T-helper 1 cell treated with Interleukin-12 subunit alpha and Interleukin-12 subunit beta and Interleukin-4 antibody, amounts not matched to agents 30 μg/mL and 1 μg/mL, for 36 hours (primary cell): Measurements from ENCODE around the gene MLLT3.
"Not testable (repeated sequence)": the region's sequence is repeated elsewhere in the genome, so short reads cannot be mapped to it uniquely, and the experiment has no call there.

Source experiments
- H3K27ac Mint-ChIP-seq: one replicate; pipeline ENCODE4 v1.8.0; 2021; ENCODE audit warnings: mild to moderate bottlenecking, mixed read lengths
- H3K27me3 Mint-ChIP-seq: one replicate; pipeline ENCODE4 v1.8.0; 2021; ENCODE audit warnings: low read depth, mixed read lengths
- H3K36me3 Mint-ChIP-seq: one replicate; pipeline ENCODE4 v1.8.0; 2021; ENCODE audit warnings: low read depth, mixed read lengths
- H3K4me1 Mint-ChIP-seq: one replicate; pipeline ENCODE4 v1.8.0; 2021; ENCODE audit warnings: low read depth, mixed read lengths
- H3K4me3 Mint-ChIP-seq: one replicate; pipeline ENCODE4 v1.8.0; 2021; ENCODE audit warnings: mild to moderate bottlenecking, moderate library complexity, mixed read lengths
- H3K9me3 Mint-ChIP-seq: one replicate; pipeline ENCODE4 v1.8.0; 2021; ENCODE audit warnings: mixed read lengths

MLLT3 gene

GRCh38 chr9:20622330-20623020, at the start of gene MLLT3:
Gene MLLT3 (minus strand): TSS chr9:20622499.
- peaks cover 3% of the 10 kb centered on the region for H3K27me3 Mint-ChIP-seq
- peaks cover 44% of the 10 kb centered on the region for H3K4me1 Mint-ChIP-seq
- H3K36me3 Mint-ChIP-seq: peaks cover 17% of the 10 kb centered on the region
- no peaks in the 10 kb centered on the region for H3K9me3 Mint-ChIP-seq
- peak within 1 kb of the TSS; percentile 93 for H3K4me3 Mint-ChIP-seq
- peak within 1 kb of the TSS; percentile 95 for H3K27ac Mint-ChIP-seq

- Mint-ChIP-seq H3K4me3 (no peak overlapping the region), H3K4me1 (no peaks in the 10 kb centered on the region), H3K27ac (no peak overlapping the region), H3K9me3 (no peaks in the 10 kb centered on the region), H3K27me3 (peaks cover under 1% of the 10 kb centered on the region), H3K36me3 (peaks cover 2% of the 10 kb centered on the region)
Measured at GRCh38 chr9:20671635-20672034, 49.3 kb upstream of the MLLT3 start.

GRCh38 chr9:20670395-20670794, 48.1 kb upstream of the MLLT3 start:
- no peak overlapping the region for H3K4me3 Mint-ChIP-seq
- H3K4me1 Mint-ChIP-seq: no peaks in the 10 kb centered on the region
- peaks cover 5% of the 10 kb centered on the region for H3K27me3 Mint-ChIP-seq
- no peak overlapping the region for H3K27ac Mint-ChIP-seq
- no peaks in the 10 kb centered on the region for H3K9me3 Mint-ChIP-seq
- peaks cover 2% of the 10 kb centered on the region for H3K36me3 Mint-ChIP-seq

- Mint-ChIP-seq H3K9me3 (no peaks in the 10 kb centered on the region), H3K4me3 (no peak overlapping the region), H3K27me3 (peaks cover 5% of the 10 kb centered on the region), H3K36me3 (no peaks in the 10 kb centered on the region), H3K27ac (no peak overlapping the region), H3K4me1 (no peaks in the 10 kb centered on the region)
Measured at GRCh38 chr9:20664501-20664900, 42.2 kb upstream of the MLLT3 start.

- H3K27ac Mint-ChIP-seq: no peak overlapping the region
- H3K4me3 Mint-ChIP-seq: no peak overlapping the region
- H3K9me3 Mint-ChIP-seq: no peaks in the 10 kb centered on the region
- H3K27me3 Mint-ChIP-seq: peaks cover 5% of the 10 kb centered on the region
- no peaks in the 10 kb centered on the region for H3K4me1 Mint-ChIP-seq
- no peaks in the 10 kb centered on the region for H3K36me3 Mint-ChIP-seq
Measured at GRCh38 chr9:20663133-20663532, 40.8 kb upstream of the MLLT3 start.

DNA sequence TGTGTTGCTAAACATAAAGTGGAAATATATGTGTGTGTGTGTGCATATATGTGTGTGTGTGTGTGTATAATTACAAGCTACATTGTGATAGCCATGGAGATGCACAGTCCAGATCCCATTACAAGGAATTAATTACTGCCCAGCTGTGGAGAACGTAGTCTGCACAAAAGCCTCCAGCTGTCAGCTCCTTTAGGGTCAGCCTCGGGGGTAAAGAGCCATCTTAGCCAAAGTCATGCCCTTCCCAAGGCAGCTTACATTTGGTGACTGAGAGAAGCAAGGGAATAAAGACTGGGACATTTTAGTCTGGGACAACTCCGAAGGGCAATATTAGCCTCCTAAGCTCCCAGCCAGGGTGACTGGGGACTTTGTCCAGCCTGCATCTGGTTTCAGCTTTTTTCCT, 39.9 kb upstream of the MLLT3 start:
- Mint-ChIP-seq H3K4me3 (no peak overlapping the region), H3K27ac (no peak overlapping the region), H3K27me3 (peaks cover 5% of the 10 kb centered on the region), H3K4me1 (no peaks in the 10 kb centered on the region), H3K36me3 (no peaks in the 10 kb centered on the region), H3K9me3 (no peaks in the 10 kb centered on the region)

DNA sequence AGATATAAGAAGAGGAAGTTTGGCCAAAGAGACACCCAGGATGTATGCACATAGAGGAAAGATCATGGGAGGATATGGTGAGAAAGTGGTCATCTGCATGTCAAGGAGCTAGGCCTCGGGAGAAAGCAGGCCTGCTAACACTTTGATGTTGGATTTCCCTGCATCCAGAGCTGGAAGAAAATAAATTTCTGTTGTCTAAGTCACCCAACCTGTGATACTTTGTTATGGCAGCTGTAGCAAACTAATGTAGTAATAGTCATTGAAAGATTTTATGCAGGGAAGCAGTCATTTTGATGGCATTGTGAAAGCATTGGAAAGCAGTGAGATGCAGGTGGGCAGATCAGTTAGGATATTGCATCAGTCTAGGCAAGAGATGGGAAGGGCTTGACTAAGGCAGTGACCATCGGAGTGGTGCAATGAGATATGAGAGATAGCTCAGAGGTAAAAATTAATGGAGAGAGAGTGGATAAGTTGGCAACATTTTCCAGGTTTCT, 37.2 kb upstream of the MLLT3 start:
- Mint-ChIP-seq H3K4me1 (no peaks in the 10 kb centered on the region), H3K4me3 (no peak overlapping the region), H3K9me3 (no peaks in the 10 kb centered on the region), H3K36me3 (no peaks in the 10 kb centered on the region), H3K27me3 (peaks cover 4% of the 10 kb centered on the region), H3K27ac (no peak overlapping the region)

GRCh38 chr9:20658677-20659473, 36.6 kb upstream of the MLLT3 start:
- Mint-ChIP-seq H3K27ac (peak overlapping the region; percentile 75), H3K9me3 (no peaks in the 10 kb centered on the region), H3K4me1 (no peaks in the 10 kb centered on the region), H3K27me3 (peaks cover 8% of the 10 kb centered on the region), H3K36me3 (no peaks in the 10 kb centered on the region), H3K4me3 (peak overlapping the region; percentile 84)

GRCh38 chr9:20658246-20658667, 36.0 kb upstream of the MLLT3 start:
- H3K27me3 Mint-ChIP-seq, H3K36me3 Mint-ChIP-seq, H3K4me1 Mint-ChIP-seq, H3K9me3 Mint-ChIP-seq: not testable (repeated sequence)
- H3K4me3 Mint-ChIP-seq: peak overlapping the region; percentile 84
- H3K27ac Mint-ChIP-seq: peak overlapping the region; percentile 75

DNA sequence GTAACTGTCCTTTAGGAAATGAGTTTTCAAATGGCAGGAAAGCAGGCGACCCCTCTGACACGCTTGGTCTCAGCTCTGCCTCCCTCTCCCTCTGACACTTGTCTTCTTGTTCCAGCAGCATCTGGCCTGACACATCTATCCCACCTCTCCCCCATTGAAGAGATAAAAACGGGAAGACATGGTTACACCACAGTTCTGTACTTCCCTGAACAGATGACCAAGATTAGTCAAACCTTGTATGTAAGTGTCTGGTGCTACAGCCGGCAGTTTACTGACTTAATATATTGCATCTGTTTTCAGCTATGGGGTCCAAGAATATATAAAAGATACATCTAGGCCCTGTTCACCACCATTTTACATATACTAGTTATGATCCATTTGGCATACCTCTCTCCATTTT, 29.6 kb upstream of the MLLT3 start:
- Mint-ChIP-seq H3K27me3 (peaks cover 29% of the 10 kb centered on the region), H3K27ac (no peak overlapping the region), H3K36me3 (no peaks in the 10 kb centered on the region), H3K9me3 (no peaks in the 10 kb centered on the region), H3K4me3 (no peak overlapping the region), H3K4me1 (no peaks in the 10 kb centered on the region)

- Mint-ChIP-seq H3K27me3 (peaks cover 35% of the 10 kb centered on the region), H3K36me3 (no peaks in the 10 kb centered on the region), H3K4me3 (no peak overlapping the region), H3K27ac (no peak overlapping the region), H3K9me3 (no peaks in the 10 kb centered on the region), H3K4me1 (no peaks in the 10 kb centered on the region)
Measured at GRCh38 chr9:20650750-20651299, 28.5 kb upstream of the MLLT3 start.

DNA sequence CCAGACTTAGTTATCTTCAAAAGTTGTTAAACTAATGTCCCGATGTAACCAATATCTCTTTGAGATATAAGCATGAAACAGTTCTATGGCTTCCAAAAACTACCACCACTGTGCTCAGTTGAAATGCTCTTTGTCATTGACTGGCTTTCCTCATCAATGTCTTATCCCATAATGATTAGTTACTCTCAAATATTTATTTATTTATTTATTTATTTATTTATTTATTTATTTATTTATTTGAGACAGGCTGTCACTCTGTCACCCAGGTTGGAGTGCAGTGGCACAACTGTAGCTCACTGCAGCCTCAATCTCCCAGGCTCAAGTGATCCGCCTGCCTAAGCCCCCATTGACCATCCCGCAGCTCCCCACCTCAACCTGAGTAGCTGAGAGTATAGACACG, 28.0 kb upstream of the MLLT3 start:
- Mint-ChIP-seq H3K4me1 (no peaks in the 10 kb centered on the region), H3K27ac (no peak overlapping the region), H3K36me3 (no peaks in the 10 kb centered on the region), H3K9me3 (no peaks in the 10 kb centered on the region), H3K27me3 (peaks cover 37% of the 10 kb centered on the region), H3K4me3 (no peak overlapping the region)

- no peaks in the 10 kb centered on the region for H3K36me3 Mint-ChIP-seq
- no peaks in the 10 kb centered on the region for H3K4me1 Mint-ChIP-seq
- no peak overlapping the region for H3K27ac Mint-ChIP-seq
- H3K9me3 Mint-ChIP-seq: no peaks in the 10 kb centered on the region
- H3K4me3 Mint-ChIP-seq: no peak overlapping the region
- peaks cover 33% of the 10 kb centered on the region for H3K27me3 Mint-ChIP-seq
Measured at GRCh38 chr9:20649381-20649780, 27.1 kb upstream of the MLLT3 start.

GRCh38 chr9:20646656-20647055, 24.4 kb upstream of the MLLT3 start:
- peaks cover 34% of the 10 kb centered on the region for H3K27me3 Mint-ChIP-seq
- H3K36me3 Mint-ChIP-seq: no peaks in the 10 kb centered on the region
- H3K27ac Mint-ChIP-seq: no peak overlapping the region
- peaks cover 2% of the 10 kb centered on the region for H3K4me1 Mint-ChIP-seq
- no peak overlapping the region for H3K4me3 Mint-ChIP-seq
- H3K9me3 Mint-ChIP-seq: no peaks in the 10 kb centered on the region

DNA sequence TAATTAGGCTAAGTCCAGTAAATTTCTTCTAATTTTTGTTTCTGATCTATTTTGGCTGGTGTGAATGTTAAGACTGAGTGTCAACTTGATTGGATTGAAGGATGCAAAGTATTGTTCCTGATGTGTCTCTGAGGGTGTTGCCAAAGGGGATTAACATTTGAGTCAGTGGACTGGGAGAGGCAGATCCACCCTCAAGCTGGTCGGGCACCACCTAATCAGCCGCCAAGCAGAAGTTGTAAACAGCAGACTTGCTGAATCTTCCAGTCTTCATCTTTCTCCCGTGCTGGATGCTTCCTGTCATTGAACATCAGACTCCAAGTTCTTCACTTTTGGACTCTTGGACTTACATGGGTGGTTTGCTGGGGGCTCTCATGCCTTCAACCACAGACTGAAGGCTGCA, 21.4 kb upstream of the MLLT3 start:
- H3K4me1 Mint-ChIP-seq: peaks cover 11% of the 10 kb centered on the region

More for the DNA sequence above, 21.4 kb upstream of the MLLT3 start:
- Mint-ChIP-seq H3K27ac (no peak overlapping the region), H3K9me3 (no peaks in the 10 kb centered on the region), H3K36me3 (peaks cover 4% of the 10 kb centered on the region), H3K27me3 (peaks cover 32% of the 10 kb centered on the region), H3K4me3 (no peak overlapping the region)
